ENCODE results near the gene LHFPL4. TPM values are rescaled to one million over a fixed set of nuclear protein-coding genes. Genes with fewer than 3 reads are reported as not detected.

LHFPL4 gene
- total RNA-seq, 2 experiments from 2014 or later, result not detected

DNA sequence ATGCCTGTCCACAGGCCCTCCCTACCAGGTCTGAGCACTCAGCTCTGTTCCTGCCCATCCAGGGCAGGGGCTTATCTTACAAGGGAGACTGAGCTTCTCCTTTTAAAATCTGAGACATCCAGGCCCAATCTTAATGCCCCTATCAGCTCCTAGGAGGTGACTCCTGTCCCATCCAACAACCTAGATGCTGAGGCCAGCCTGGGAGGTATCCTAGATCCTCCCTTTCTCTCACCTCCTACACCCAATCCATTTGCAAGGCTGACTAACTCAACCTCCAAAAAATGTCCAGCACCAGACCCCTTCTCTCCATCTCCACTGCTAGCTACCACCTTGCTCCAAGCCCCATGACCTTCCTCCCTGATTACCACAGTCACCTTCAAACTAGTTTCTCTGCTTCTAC lies 17.4 kb downstream of the LHFPL4 start:
- no peak overlapping the region for H3K4me2 ChIP-seq (ENCODE audit: low read length)
- H4K20me1 ChIP-seq (ENCODE audit: insufficient read depth, low read length), result no peaks in the 10 kb centered on the region
- H3K79me2 ChIP-seq (ENCODE audit: insufficient read depth, low read depth, low read length), result no peaks in the 10 kb centered on the region
- CTCF ChIA-PET (ENCODE audit: unreplicated experiment), result no interaction called here
- no peaks in the 10 kb centered on the region for H3K9me2 ChIP-seq (ENCODE audit: insufficient read depth, low read length)
- no peak overlapping the region for H3K27ac ChIP-seq (ENCODE audit: low read depth, low read length, poor library complexity, severe bottlenecking)
- POLR2A ChIA-PET, result no interaction called here
- intact Hi-C loops (cut with micrococcal nuclease; ENCODE audit: unreplicated experiment), result no loop called here
- no peaks in the 10 kb centered on the region for H3K36me3 ChIP-seq (ENCODE audit: insufficient read depth, low read length)
- TF ChIP-seq EZH2phosphoT487 (IDR thresholded peaks at IDR 0.05; ENCODE audit: borderline replicate concordance, low read depth, low read length), result no peak
- TF ChIP-seq, protein P1, sequence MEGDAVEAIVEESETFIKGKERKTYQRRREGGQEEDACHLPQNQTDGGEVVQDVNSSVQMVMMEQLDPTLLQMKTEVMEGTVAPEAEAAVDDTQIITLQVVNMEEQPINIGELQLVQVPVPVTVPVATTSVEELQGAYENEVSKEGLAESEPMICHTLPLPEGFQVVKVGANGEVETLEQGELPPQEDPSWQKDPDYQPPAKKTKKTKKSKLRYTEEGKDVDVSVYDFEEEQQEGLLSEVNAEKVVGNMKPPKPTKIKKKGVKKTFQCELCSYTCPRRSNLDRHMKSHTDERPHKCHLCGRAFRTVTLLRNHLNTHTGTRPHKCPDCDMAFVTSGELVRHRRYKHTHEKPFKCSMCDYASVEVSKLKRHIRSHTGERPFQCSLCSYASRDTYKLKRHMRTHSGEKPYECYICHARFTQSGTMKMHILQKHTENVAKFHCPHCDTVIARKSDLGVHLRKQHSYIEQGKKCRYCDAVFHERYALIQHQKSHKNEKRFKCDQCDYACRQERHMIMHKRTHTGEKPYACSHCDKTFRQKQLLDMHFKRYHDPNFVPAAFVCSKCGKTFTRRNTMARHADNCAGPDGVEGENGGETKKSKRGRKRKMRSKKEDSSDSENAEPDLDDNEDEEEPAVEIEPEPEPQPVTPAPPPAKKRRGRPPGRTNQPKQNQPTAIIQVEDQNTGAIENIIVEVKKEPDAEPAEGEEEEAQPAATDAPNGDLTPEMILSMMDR (conservative IDR thresholded peaks at IDR 0.05; ENCODE audit: low read length), result no peak
- no peak overlapping the region for H2AFZ ChIP-seq (ENCODE audit: low read length)
- BruUV-seq (replicated peaks), result no TSS peak
- no peak for DNase-seq (ENCODE audit: low spot score)
- no peaks in the 10 kb centered on the region for H3K4me1 ChIP-seq (ENCODE audit: insufficient read depth, low read length, poor library complexity, severe bottlenecking)
- H3K4me3 ChIP-seq (ENCODE audit: low read depth, low read length, poor library complexity, severe bottlenecking), result no peak overlapping the region
- no peaks in the 10 kb centered on the region for H3K9me3 ChIP-seq (ENCODE audit: low read length)

DNA sequence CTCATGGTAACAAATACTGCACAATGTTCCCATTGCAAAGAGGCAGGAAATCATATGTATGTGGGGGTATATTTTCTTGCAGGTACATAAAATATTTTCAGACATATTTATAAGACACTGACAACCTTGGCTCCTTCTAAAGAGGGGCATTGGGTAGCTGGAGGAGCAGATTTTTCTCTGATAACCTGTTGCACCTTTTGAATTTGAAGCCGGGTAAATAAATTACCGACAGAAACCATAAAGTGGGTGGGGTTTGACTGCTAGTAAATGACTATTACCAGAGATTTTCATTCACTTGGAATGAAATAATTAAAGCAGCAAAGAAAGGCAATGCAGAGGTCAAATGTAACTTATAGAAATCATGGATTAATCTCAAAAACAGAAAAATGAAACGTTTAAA lies 19.2 kb downstream of the LHFPL4 start:
- Histone ChIP-seq H3K4me1 (ENCODE audit: insufficient read depth, low read length, poor library complexity, severe bottlenecking) (no peaks in the 10 kb centered on the region), H2AFZ (ENCODE audit: low read length) (no peak overlapping the region), H4K20me1 (ENCODE audit: insufficient read depth, low read length) (no peaks in the 10 kb centered on the region), H3K79me2 (ENCODE audit: insufficient read depth, low read depth, low read length) (no peaks in the 10 kb centered on the region), H3K9me2 (ENCODE audit: insufficient read depth, low read length) (no peaks in the 10 kb centered on the region), H3K4me2 (ENCODE audit: low read length) (no peak overlapping the region), H3K36me3 (ENCODE audit: insufficient read depth, low read length) (no peaks in the 10 kb centered on the region), H3K9me3 (ENCODE audit: low read length) (no peaks in the 10 kb centered on the region), H3K27ac (ENCODE audit: low read depth, low read length, poor library complexity, severe bottlenecking) (no peak overlapping the region), H3K4me3 (ENCODE audit: low read depth, low read length, poor library complexity, severe bottlenecking) (no peak overlapping the region)
- DNase-seq (ENCODE audit: low spot score), result no peak
- POLR2A ChIA-PET, result no interaction called here
- CTCF ChIA-PET (ENCODE audit: unreplicated experiment), result no interaction called here
- intact Hi-C loops (cut with micrococcal nuclease; ENCODE audit: unreplicated experiment), result no loop called here
- TF ChIP-seq, protein P1 (conservative IDR thresholded peaks at IDR 0.05; ENCODE audit: low read length), result no peak
- no peak for TF ChIP-seq EZH2phosphoT487 (IDR thresholded peaks at IDR 0.05; ENCODE audit: borderline replicate concordance, low read depth, low read length)
- no TSS peak for BruUV-seq (replicated peaks)

DNA sequence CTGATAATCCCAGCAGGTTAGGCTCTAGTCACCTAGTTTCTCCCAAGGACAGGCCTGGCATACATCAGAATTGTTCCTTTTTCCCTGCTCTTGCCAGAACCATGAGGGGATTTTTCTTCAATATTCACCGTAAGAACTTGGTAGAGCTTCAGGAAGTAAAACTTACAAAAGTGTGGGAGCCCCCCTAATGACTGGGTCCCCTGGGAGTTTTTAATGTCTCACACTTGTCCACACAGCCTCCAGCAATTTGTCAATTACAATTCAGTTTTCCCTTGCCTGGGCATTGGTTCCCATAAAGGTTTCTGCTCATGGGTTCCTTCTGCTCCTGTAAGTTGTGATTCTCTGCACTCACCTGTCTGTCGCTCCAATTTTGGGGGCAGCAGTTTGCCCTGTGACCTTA lies 28.5 kb downstream of the LHFPL4 start:
- intact Hi-C loops (cut with micrococcal nuclease; ENCODE audit: unreplicated experiment), result no loop called here
- no peaks in the 10 kb centered on the region for H3K79me2 ChIP-seq (ENCODE audit: insufficient read depth, low read depth, low read length)
- no peak for DNase-seq (ENCODE audit: low spot score)
- H3K4me3 ChIP-seq (ENCODE audit: low read depth, low read length, poor library complexity, severe bottlenecking), result no peak overlapping the region
- H2AFZ ChIP-seq (ENCODE audit: low read length), result no peak overlapping the region
- ChIA-PET CTCF (ENCODE audit: unreplicated experiment) (no interaction called here), POLR2A (interaction anchor here (0.7 kb wide), 1 partner anchor 206 kb away, joined by 3 read pairs; no protein-coding TSS in a partner anchor)
- no peak overlapping the region for H3K27ac ChIP-seq (ENCODE audit: low read depth, low read length, poor library complexity, severe bottlenecking)
- TF ChIP-seq EZH2phosphoT487 (IDR thresholded peaks at IDR 0.05; ENCODE audit: borderline replicate concordance, low read depth, low read length), result no peak
- TF ChIP-seq, protein P1 (conservative IDR thresholded peaks at IDR 0.05; ENCODE audit: low read length), result no peak
- no peaks in the 10 kb centered on the region for H3K36me3 ChIP-seq (ENCODE audit: insufficient read depth, low read length)
- H4K20me1 ChIP-seq (ENCODE audit: insufficient read depth, low read length), result no peaks in the 10 kb centered on the region
- no peaks in the 10 kb centered on the region for H3K9me3 ChIP-seq (ENCODE audit: low read length)
- no TSS peak for BruUV-seq (replicated peaks)
- H3K4me2 ChIP-seq (ENCODE audit: low read length), result no peak overlapping the region
- no peaks in the 10 kb centered on the region for H3K9me2 ChIP-seq (ENCODE audit: insufficient read depth, low read length)
- H3K4me1 ChIP-seq (ENCODE audit: insufficient read depth, low read length, poor library complexity, severe bottlenecking), result no peaks in the 10 kb centered on the region

Measured in OCI-LY7 (cell line).